H1 (cell line): Measurements from ENCODE around the gene IL16. TPM values are rescaled to one million over a fixed set of nuclear protein-coding genes. Genes with fewer than 3 reads are reported as not detected.

Experiments
- CTCF ChIA-PET: fragments of 300-600 bp; sonication (Branson Sonifier 250); formaldehyde crosslinking; loops from one replicate; lab custom pipeline; 2021; ENCODE audit not compliant: partially characterized antibody; lab: Charles Lee
- POLR2A ChIA-PET: fragments of 300-600 bp; sonication (Branson Sonifier 250); formaldehyde crosslinking; loops from one replicate; lab custom pipeline; 2021; ENCODE audit warnings: inconsistent platforms; ENCODE audit not compliant: partially characterized antibody; lab: Charles Lee
- DNase-seq, 2 experiments: peaks; one replicate each; pipeline versions ENCODE4 v3.0.0 to v3.0.0-alpha.2; 2010 to 2022; ENCODE audit warnings: low spot score in 2 of 2, low read depth in 1 of 2, mixed read lengths in 1 of 2
- FAIRE-seq: peaks from 2 replicates; lab custom pipeline; 2011; peaks lifted over from hg19 to GRCh38; lab: Jason Lieb, UNC
- H2AFZ ChIP-seq: 2 replicates; pipeline ENCODE4 v1.8.1; 2012; ENCODE audit warnings: low read length, inconsistent platforms
- H2AK5ac ChIP-seq: 2 replicates; pipeline ENCODE4 v1.6.1; 2013; ENCODE audit warnings: low read depth, low read length
- H2BK120ac ChIP-seq: replicated peaks from 2 replicates; pipeline ENCODE3; 2013; ENCODE audit warnings: low read depth, low read length, inconsistent platforms
- H2BK12ac ChIP-seq: 2 replicates; pipeline ENCODE4 v1.6.1; 2013; ENCODE audit warnings: low read depth, low read length
- H2BK15ac ChIP-seq: 2 replicates; pipeline ENCODE4 v1.6.1; 2013; ENCODE audit warnings: low read length
- H2BK20ac ChIP-seq: 2 replicates; pipeline ENCODE4 v1.6.1; 2013; ENCODE audit warnings: low read length
- H2BK5ac ChIP-seq: 2 replicates; pipeline ENCODE4 v1.6.1; 2013; ENCODE audit warnings: low read depth, low read length
- H3K14ac ChIP-seq: 2 replicates; pipeline ENCODE4 v1.6.1; 2013; ENCODE audit warnings: inconsistent platforms; ENCODE audit not compliant: insufficient read length
- H3K18ac ChIP-seq: 2 replicates; pipeline ENCODE4 v1.6.1; 2013; ENCODE audit warnings: low read length; ENCODE audit errors: extremely low read depth
- H3K23ac ChIP-seq: 2 replicates; pipeline ENCODE4 v1.6.1; 2013; ENCODE audit warnings: inconsistent platforms; ENCODE audit not compliant: insufficient read length
- H3K23me2 ChIP-seq: 2 replicates; pipeline ENCODE4 v1.6.1; 2013; ENCODE audit warnings: low read depth, low read length
- H3K27ac ChIP-seq: 2 replicates; pipeline ENCODE4 v1.6.1; 2011; ENCODE audit warnings: low read depth, low read length, inconsistent platforms
- H3K27me3 ChIP-seq, 4 experiments: replicated peaks in 1 of 4; 1 replicate in 1 of 4; 2 replicates in 3 of 4; pipeline versions ENCODE4 v1.6.1 to v1.8.1; 2011 to 2013; ENCODE audit warnings: low read length in 3 of 4, mild to moderate bottlenecking in 3 of 4, inconsistent platforms in 2 of 4, mixed read lengths in 2 of 4, moderate library complexity in 1 of 4; ENCODE audit not compliant: control insufficient read depth in 3 of 4, insufficient read depth in 3 of 4; ENCODE audit errors: extremely low read depth in 1 of 4
- H3K36me3 ChIP-seq, 4 experiments: 2 replicates each; pipeline versions ENCODE4 v1.6.1 to v1.8.1; 2011 to 2013; ENCODE audit warnings: mild to moderate bottlenecking in 4 of 4, low read length in 3 of 4, moderate library complexity in 2 of 4, control low read depth in 1 of 4, inconsistent platforms in 1 of 4; ENCODE audit not compliant: insufficient read depth in 4 of 4, control insufficient read depth in 2 of 4
- H3K4ac ChIP-seq: replicated peaks from 2 replicates; pipeline ENCODE3; 2013; ENCODE audit warnings: low read length, low read depth, mixed read lengths, inconsistent platforms; ENCODE audit not compliant: insufficient read length
- H3K4me1 ChIP-seq, 4 experiments: replicated peaks in 1 of 4; 1 replicate in 1 of 4; 2 replicates in 3 of 4; pipeline versions ENCODE4 v1.6.1 to v1.8.1; 2011 to 2013; ENCODE audit warnings: low read length in 3 of 4, inconsistent platforms in 2 of 4, mixed read lengths in 1 of 4; ENCODE audit not compliant: insufficient read depth in 4 of 4, control insufficient read depth in 3 of 4
- H3K4me2 ChIP-seq, 2 experiments: 2 replicates each; pipeline versions ENCODE4 v1.6.1 to v1.8.1; 2011 to 2013; ENCODE audit warnings: low read depth in 2 of 2, low read length in 2 of 2, control low read depth in 1 of 2, inconsistent platforms in 1 of 2, mild to moderate bottlenecking in 1 of 2; ENCODE audit not compliant: insufficient read depth in 1 of 2
- H3K4me3 ChIP-seq, 4 experiments: fragments of 200-600, 300-600 bp in 1 of 4; sonication (generic), shearing (Covaris generic), sonication (Bioruptor Twin) in 1 of 4; 2 replicates each; pipeline versions ENCODE4 v1.5.1 to v1.8.1; 2011 to 2016; ENCODE audit warnings: low read length in 4 of 4, low read depth in 3 of 4, control low read depth in 2 of 4, inconsistent platforms in 2 of 4, mild to moderate bottlenecking in 2 of 4, mixed read lengths in 1 of 4, moderate library complexity in 1 of 4; ENCODE audit not compliant: insufficient read depth in 2 of 4; ENCODE audit errors: extremely low read depth in 1 of 4
- H3K56ac ChIP-seq: replicated peaks from 2 replicates; pipeline ENCODE3; 2013; ENCODE audit warnings: low read depth, mild to moderate bottlenecking, mixed read lengths, low read length, inconsistent platforms; ENCODE audit not compliant: insufficient read length
- H3K79me1 ChIP-seq: 2 replicates; pipeline ENCODE4 v1.6.1; 2013; ENCODE audit warnings: low read depth, low read length, control low read depth
- H3K79me2 ChIP-seq, 2 experiments: 2 replicates each; pipeline versions ENCODE4 v1.6.1 to v1.8.1; 2012 to 2013; ENCODE audit warnings: low read length in 2 of 2, mild to moderate bottlenecking in 2 of 2, inconsistent platforms in 1 of 2; ENCODE audit not compliant: insufficient read depth in 2 of 2, control insufficient read depth in 1 of 2
- H3K9ac ChIP-seq, 4 experiments: replicated peaks in 1 of 4; 1 replicate in 1 of 4; 2 replicates in 3 of 4; pipeline versions ENCODE4 v1.6.1 to v1.8.1; 2011 to 2013; ENCODE audit warnings: low read depth in 3 of 4, low read length in 3 of 4, control low read depth in 2 of 4, mild to moderate bottlenecking in 2 of 4, moderate library complexity in 2 of 4, inconsistent platforms in 1 of 4; ENCODE audit errors: extremely low read depth in 1 of 4
- H3K9me3 ChIP-seq, 2 experiments: 2 replicates each; pipeline versions ENCODE4 v1.6.1 to v1.8.1; 2012 to 2013; ENCODE audit warnings: mild to moderate bottlenecking in 2 of 2, moderate library complexity in 2 of 2, control low read depth in 1 of 2, inconsistent platforms in 1 of 2, low read depth in 1 of 2, low read length in 1 of 2, mixed read lengths in 1 of 2; ENCODE audit not compliant: insufficient read depth in 2 of 2
- H4K20me1 ChIP-seq, 2 experiments: replicated peaks in 1 of 2; 2 replicates each; pipeline versions ENCODE3 to v1.8.1; 2011 to 2013; ENCODE audit warnings: inconsistent platforms in 2 of 2, low read length in 2 of 2, mild to moderate bottlenecking in 1 of 2; ENCODE audit not compliant: insufficient read depth in 2 of 2, control insufficient read depth in 1 of 2
- H4K5ac ChIP-seq: 2 replicates; pipeline ENCODE4 v1.6.1; 2013; ENCODE audit warnings: low read length, low read depth, mixed read lengths, inconsistent platforms; ENCODE audit not compliant: insufficient read length
- H4K8ac ChIP-seq: 2 replicates; pipeline ENCODE4 v1.8.0; 2013; ENCODE audit warnings: mild to moderate bottlenecking, moderate library complexity, low read length, inconsistent platforms; ENCODE audit not compliant: insufficient read depth; ENCODE audit errors: extremely low read depth
- H4K91ac ChIP-seq: replicated peaks from 2 replicates; pipeline ENCODE3; 2013; ENCODE audit warnings: low read length, mixed read lengths, inconsistent platforms; ENCODE audit not compliant: insufficient read length
- BRCA1 ChIP-seq: IDR thresholded peaks from 2 replicates; pipeline ENCODE4 v1.6.1; 2012; ENCODE audit warnings: low read depth, low read length, improper control_type of control experiment
- WGBS, 2 experiments: shearing (Covaris generic) in 1 of 2; methylation state at CpG; one replicate each; pipeline versions ENCODE4 v1.1.6 to v1.1.7; 2013 to 2015; ENCODE audit warnings: low lambda C conversion rate in 2 of 2, mixed read lengths in 2 of 2, inconsistent platforms in 1 of 2, low coverage in 1 of 2, missing lambda C conversion rate in 1 of 2; ENCODE audit not compliant: insufficient replicate concordance in 2 of 2, insufficient coverage in 1 of 2, insufficient read length in 1 of 2; ENCODE audit errors: extremely low coverage in 1 of 2, missing lambda C conversion rate in 1 of 2; 5-methylcytosine and 5-hydroxymethylcytosine counted together
- polyA plus RNA-seq, 7 experiments: library from polyadenylated mRNA; depleted of rRNA in 3 of 7; stranded (reverse) in 5 of 7; unstranded in 2 of 7; fragments of >200 nt in 5 of 7; fragments of 200-250 nt in 2 of 7; gene quantifications; 1 replicate in 5 of 7; 2 replicates in 1 of 7; 4 replicates in 1 of 7; pipeline versions ENCODE4 v1.2.1 to v1.2.3, GENCODE V29; 2011 to 2013; ENCODE audit warnings: missing spikeins in 2 of 7, mixed read lengths in 2 of 7
- total RNA-seq: library from RNA; stranded (reverse); fragmentation: NEBNext Ultra II Directional; extraction: Animal tissue kit (Norgen Biotek cat#: 25700); gene quantifications from 2 replicates; pipeline ENCODE4 v1.2.1, GENCODE V29; 2021

IL16 gene
- total and polyA plus RNA-seq, 2 of the 8 experiments (the other 6 are each of a cell fraction or from before 2014, with no cell fraction given) = 0.03 to 0.09 TPM

DNA sequence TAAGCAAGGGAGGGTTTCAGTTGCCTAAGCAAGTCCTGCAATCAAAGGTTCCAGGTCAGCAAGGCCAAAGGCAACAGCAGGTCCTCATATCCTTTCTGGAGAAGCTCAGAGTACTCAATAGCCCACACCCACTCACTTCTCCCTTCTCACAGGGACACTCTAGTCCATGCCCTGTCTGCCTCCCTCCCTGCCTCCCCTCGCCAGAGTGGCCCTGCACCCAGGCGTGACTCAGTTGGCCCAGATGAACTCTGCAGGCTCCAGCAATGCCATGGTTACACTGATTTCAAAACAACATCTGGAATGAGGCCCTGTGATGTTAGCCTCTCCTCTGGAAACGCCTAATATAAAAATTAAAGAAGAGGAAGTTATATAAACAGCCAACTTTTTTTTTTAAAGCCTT lies 32.9 kb downstream of the IL16 start:
- ChIA-PET CTCF (interaction anchor here (0.6 to 2.1 kb wide), 5 partner anchors 9 to 234 kb away, joined by 3 to 16 read pairs (median 4); no protein-coding TSS in a partner anchor), POLR2A (no interaction called here)
- Histone ChIP-seq H3K36me3 (no peaks in the 10 kb centered on the region), H3K27ac (no peak overlapping the region), H3K79me2 (no peaks in the 10 kb centered on the region), H3K9me3 (no peaks in the 10 kb centered on the region), H2BK20ac (no peak overlapping the region), H4K20me1 (no peaks in the 10 kb centered on the region), H3K56ac (no peak overlapping the region), H2AK5ac (no peak overlapping the region), H4K91ac (no peak overlapping the region), H2AFZ (no peak overlapping the region), H2BK120ac (no peak overlapping the region), H3K27me3 (no peaks in the 10 kb centered on the region), H3K18ac (no peak overlapping the region), H3K4ac (no peak overlapping the region), H2BK5ac (no peak overlapping the region), H3K4me1 (peaks cover 0 to 3% (median 0%) of the 10 kb centered on the region in 4 experiments; a peak in 1 of 7 replicates), H2BK15ac (no peak overlapping the region), H2BK12ac (no peak overlapping the region), H3K23ac (no peak overlapping the region), H3K4me2 (no peak overlapping the region), H4K8ac (no peak overlapping the region), H3K79me1 (no peaks in the 10 kb centered on the region), H3K9ac (no peak overlapping the region), H3K4me3 (no peak overlapping the region), H3K14ac (no peak overlapping the region), H4K5ac (no peak overlapping the region), H3K23me2 (no peaks in the 10 kb centered on the region)
- FAIRE-seq (no peak), DNase-seq (no peak)
- TF ChIP-seq BRCA1 = no peak
- 85% methylated on average over 3 of the region's 3 CpGs; no CpG with 5 or more reads in 1 of the 2 experiments for WGBS, 2 experiments
